ENCODE data around the gene HNMT. TPM values are rescaled to one million over a fixed set of nuclear protein-coding genes. Genes with fewer than 3 reads are reported as not detected.

HNMT gene
- total RNA-seq, 1 experiment from 2014 or later: 3.1 TPM

GRCh38 chr2:138021154-138021553 is 56.9 kb downstream of the HNMT start:
- CTCF ChIA-PET: no interaction called here
- TF ChIP-seq ZBTB43 (CRISPR knock-in tag; IDR thresholded peaks at IDR 0.05) (no peak), E2F1 (CRISPR knock-in tag; IDR thresholded peaks at IDR 0.05) (no peak), ZNF121 (CRISPR knock-in tag; IDR thresholded peaks at IDR 0.05) (no peak), USF2 (CRISPR knock-in tag; IDR thresholded peaks at IDR 0.05) (no peak), NR3C1 (CRISPR knock-in tag; conservative IDR thresholded peaks at IDR 0.05; ENCODE audit: low read depth) (no peak), TEAD4 (CRISPR knock-in tag; IDR thresholded peaks at IDR 0.05) (no peak), ZNF263 (CRISPR knock-in tag; IDR thresholded peaks at IDR 0.05; ENCODE audit: low read depth) (no peak), TP53 (CRISPR knock-in tag; IDR thresholded peaks at IDR 0.05) (no peak), AFF4 (CRISPR knock-in tag; IDR thresholded peaks at IDR 0.05; ENCODE audit: borderline replicate concordance) (no peak), E2F5 (CRISPR knock-in tag; IDR thresholded peaks at IDR 0.05) (no peak), OVOL2 (CRISPR knock-in tag; IDR thresholded peaks at IDR 0.05; ENCODE audit: borderline replicate concordance) (no peak)
- ATAC-seq (no peak), DNase-seq (ENCODE audit: low spot score) (no peak)
- no peaks in the 10 kb centered on the region for H3K9me3 Mint-ChIP-seq
- H3K27me3 Mint-ChIP-seq (ENCODE audit: low read depth): no peaks in the 10 kb centered on the region
- no peaks in the 10 kb centered on the region for H3K36me3 Mint-ChIP-seq
- peaks cover 7% of the 10 kb centered on the region for H3K4me1 Mint-ChIP-seq
- no peak overlapping the region for H3K27ac Mint-ChIP-seq
- no peak overlapping the region for H3K4me3 Mint-ChIP-seq
- POLR2A ChIA-PET: no interaction called here

- Mint-ChIP-seq H3K27ac (no peak overlapping the region), H3K36me3 (no peaks in the 10 kb centered on the region), H3K4me1 (peaks cover 5% of the 10 kb centered on the region), H3K27me3 (ENCODE audit: low read depth) (no peaks in the 10 kb centered on the region), H3K9me3 (no peaks in the 10 kb centered on the region), H3K4me3 (no peak overlapping the region)
- ChIA-PET POLR2A (no interaction called here), CTCF (interaction anchor here (0.8 kb wide), 1 partner anchor 134 kb away, joined by 3 read pairs; no protein-coding TSS in a partner anchor)
- DNase-seq (ENCODE audit: low spot score) (no peak), ATAC-seq (no peak)
- TF ChIP-seq PREB (CRISPR knock-in tag; IDR thresholded peaks at IDR 0.05; ENCODE audit: borderline replicate concordance) (no peak), EMX1 (CRISPR knock-in tag; IDR thresholded peaks at IDR 0.05) (no peak), USF2 (CRISPR knock-in tag; IDR thresholded peaks at IDR 0.05) (no peak), IRF2 (CRISPR knock-in tag; IDR thresholded peaks at IDR 0.05; ENCODE audit: borderline replicate concordance, low read depth) (no peak), TCF7 (CRISPR knock-in tag; IDR thresholded peaks at IDR 0.05; ENCODE audit: low read depth) (no peak), NR3C1 (CRISPR knock-in tag; conservative IDR thresholded peaks at IDR 0.05; ENCODE audit: low read depth) (no peak), ATF1 (CRISPR knock-in tag; IDR thresholded peaks at IDR 0.05) (no peak), PRRX2 (CRISPR knock-in tag; IDR thresholded peaks at IDR 0.05) (no peak), GRHL2 (CRISPR knock-in tag; IDR thresholded peaks at IDR 0.05; ENCODE audit: insufficient replicate concordance, severe bottlenecking) (no peak), ARID4B (CRISPR knock-in tag; IDR thresholded peaks at IDR 0.05; ENCODE audit: borderline replicate concordance) (no peak), ELF4 (CRISPR knock-in tag; IDR thresholded peaks at IDR 0.05; ENCODE audit: low read depth) (no peak)
These were observed 59.0 kb downstream of the HNMT start for GRCh38 chr2:138023298-138023697.

All from WTC11 (cell line).